ENCODE results near the gene PNLDC1. TPM values are rescaled to one million over a fixed set of nuclear protein-coding genes. Genes with fewer than 3 reads are reported as not detected.

PNLDC1 gene
- total and polyA plus RNA-seq, 9 of the 15 experiments (the other 6 are each of a cell fraction or from before 2014, with no cell fraction given) = 0.12 TPM; not detected in 8

DNA sequence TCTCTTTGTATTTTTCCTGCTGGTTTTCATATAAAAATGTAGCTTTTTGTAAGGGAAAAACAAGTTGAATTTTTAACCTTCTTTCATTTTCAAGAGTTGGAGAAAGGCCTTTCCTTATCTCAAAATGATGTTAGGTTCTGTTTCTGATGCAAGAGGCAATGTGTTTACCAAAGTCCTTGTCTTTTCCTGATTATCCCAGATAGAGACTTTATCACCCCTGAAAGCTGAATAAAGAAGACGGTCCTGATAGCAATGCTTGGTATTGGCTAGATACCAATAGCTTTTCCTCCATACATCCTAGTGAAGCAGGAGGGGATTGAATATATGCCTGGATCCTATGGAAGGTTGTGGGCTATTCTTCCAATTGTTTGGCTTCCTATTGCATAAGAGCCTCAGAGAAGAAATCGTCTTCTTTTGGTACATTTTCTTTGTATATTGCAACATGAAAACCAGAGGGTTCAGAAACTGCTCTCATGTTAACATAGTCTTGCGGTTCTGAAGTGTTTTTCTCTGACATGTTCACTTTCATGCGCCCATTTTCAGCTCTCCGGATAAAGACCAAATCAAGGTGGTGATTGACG, 5.5 kb downstream of the PNLDC1 start (continued):
- TF ChIP-seq, protein P1, sequence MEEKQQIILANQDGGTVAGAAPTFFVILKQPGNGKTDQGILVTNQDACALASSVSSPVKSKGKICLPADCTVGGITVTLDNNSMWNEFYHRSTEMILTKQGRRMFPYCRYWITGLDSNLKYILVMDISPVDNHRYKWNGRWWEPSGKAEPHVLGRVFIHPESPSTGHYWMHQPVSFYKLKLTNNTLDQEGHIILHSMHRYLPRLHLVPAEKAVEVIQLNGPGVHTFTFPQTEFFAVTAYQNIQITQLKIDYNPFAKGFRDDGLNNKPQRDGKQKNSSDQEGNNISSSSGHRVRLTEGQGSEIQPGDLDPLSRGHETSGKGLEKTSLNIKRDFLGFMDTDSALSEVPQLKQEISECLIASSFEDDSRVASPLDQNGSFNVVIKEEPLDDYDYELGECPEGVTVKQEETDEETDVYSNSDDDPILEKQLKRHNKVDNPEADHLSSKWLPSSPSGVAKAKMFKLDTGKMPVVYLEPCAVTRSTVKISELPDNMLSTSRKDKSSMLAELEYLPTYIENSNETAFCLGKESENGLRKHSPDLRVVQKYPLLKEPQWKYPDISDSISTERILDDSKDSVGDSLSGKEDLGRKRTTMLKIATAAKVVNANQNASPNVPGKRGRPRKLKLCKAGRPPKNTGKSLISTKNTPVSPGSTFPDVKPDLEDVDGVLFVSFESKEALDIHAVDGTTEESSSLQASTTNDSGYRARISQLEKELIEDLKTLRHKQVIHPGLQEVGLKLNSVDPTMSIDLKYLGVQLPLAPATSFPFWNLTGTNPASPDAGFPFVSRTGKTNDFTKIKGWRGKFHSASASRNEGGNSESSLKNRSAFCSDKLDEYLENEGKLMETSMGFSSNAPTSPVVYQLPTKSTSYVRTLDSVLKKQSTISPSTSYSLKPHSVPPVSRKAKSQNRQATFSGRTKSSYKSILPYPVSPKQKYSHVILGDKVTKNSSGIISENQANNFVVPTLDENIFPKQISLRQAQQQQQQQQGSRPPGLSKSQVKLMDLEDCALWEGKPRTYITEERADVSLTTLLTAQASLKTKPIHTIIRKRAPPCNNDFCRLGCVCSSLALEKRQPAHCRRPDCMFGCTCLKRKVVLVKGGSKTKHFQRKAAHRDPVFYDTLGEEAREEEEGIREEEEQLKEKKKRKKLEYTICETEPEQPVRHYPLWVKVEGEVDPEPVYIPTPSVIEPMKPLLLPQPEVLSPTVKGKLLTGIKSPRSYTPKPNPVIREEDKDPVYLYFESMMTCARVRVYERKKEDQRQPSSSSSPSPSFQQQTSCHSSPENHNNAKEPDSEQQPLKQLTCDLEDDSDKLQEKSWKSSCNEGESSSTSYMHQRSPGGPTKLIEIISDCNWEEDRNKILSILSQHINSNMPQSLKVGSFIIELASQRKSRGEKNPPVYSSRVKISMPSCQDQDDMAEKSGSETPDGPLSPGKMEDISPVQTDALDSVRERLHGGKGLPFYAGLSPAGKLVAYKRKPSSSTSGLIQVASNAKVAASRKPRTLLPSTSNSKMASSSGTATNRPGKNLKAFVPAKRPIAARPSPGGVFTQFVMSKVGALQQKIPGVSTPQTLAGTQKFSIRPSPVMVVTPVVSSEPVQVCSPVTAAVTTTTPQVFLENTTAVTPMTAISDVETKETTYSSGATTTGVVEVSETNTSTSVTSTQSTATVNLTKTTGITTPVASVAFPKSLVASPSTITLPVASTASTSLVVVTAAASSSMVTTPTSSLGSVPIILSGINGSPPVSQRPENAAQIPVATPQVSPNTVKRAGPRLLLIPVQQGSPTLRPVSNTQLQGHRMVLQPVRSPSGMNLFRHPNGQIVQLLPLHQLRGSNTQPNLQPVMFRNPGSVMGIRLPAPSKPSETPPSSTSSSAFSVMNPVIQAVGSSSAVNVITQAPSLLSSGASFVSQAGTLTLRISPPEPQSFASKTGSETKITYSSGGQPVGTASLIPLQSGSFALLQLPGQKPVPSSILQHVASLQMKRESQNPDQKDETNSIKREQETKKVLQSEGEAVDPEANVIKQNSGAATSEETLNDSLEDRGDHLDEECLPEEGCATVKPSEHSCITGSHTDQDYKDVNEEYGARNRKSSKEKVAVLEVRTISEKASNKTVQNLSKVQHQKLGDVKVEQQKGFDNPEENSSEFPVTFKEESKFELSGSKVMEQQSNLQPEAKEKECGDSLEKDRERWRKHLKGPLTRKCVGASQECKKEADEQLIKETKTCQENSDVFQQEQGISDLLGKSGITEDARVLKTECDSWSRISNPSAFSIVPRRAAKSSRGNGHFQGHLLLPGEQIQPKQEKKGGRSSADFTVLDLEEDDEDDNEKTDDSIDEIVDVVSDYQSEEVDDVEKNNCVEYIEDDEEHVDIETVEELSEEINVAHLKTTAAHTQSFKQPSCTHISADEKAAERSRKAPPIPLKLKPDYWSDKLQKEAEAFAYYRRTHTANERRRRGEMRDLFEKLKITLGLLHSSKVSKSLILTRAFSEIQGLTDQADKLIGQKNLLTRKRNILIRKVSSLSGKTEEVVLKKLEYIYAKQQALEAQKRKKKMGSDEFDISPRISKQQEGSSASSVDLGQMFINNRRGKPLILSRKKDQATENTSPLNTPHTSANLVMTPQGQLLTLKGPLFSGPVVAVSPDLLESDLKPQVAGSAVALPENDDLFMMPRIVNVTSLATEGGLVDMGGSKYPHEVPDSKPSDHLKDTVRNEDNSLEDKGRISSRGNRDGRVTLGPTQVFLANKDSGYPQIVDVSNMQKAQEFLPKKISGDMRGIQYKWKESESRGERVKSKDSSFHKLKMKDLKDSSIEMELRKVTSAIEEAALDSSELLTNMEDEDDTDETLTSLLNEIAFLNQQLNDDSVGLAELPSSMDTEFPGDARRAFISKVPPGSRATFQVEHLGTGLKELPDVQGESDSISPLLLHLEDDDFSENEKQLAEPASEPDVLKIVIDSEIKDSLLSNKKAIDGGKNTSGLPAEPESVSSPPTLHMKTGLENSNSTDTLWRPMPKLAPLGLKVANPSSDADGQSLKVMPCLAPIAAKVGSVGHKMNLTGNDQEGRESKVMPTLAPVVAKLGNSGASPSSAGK (IDR thresholded peaks at IDR 0.05) = no peak
- TF ChIP-seq MEF2D (tag; conservative IDR thresholded peaks at IDR 0.05; ENCODE audit: low read depth) (no peak), FOXO4 (CRISPR knock-in tag; IDR thresholded peaks at IDR 0.05) (no peak), CEBPB (tag; IDR thresholded peaks at IDR 0.05) (peak; percentile 86), ZNF146 (CRISPR knock-in tag; IDR thresholded peaks at IDR 0.05; ENCODE audit: unreplicated experiment) (no peak), RBBP5 (IDR thresholded peaks at IDR 0.05; ENCODE audit: borderline replicate concordance, insufficient read depth, low read length, poor library complexity, severe bottlenecking) (no peak), TRIM24 (IDR thresholded peaks at IDR 0.05) (peak in 1 of 2 experiments; percentile 45; a peak in 1 of 4 replicates), TAF9B (IDR thresholded peaks at IDR 0.05; ENCODE audit: partially characterized antibody) (no peak), ZNF24 (IDR thresholded peaks at IDR 0.05) (no peak), ZNF232 (CRISPR knock-in tag; IDR thresholded peaks at IDR 0.05) (no peak), ILK (tag; IDR thresholded peaks at IDR 0.05; ENCODE audit: borderline replicate concordance, low read depth) (no peak), ATF1 (CRISPR knock-in tag; IDR thresholded peaks at IDR 0.05) (no peak), ATF1 (tag; IDR thresholded peaks at IDR 0.05) (0 out of 2 replicates have a peak, but pooled peaks have one; percentile 12), DDX20 (tag; IDR thresholded peaks at IDR 0.05; ENCODE audit: low read depth) (peak; percentile 60; the same call in 1 of the 2 replicates), ZNF778 (CRISPR knock-in tag; IDR thresholded peaks at IDR 0.05) (no peak), CAMTA2 (CRISPR knock-in tag; conservative IDR thresholded peaks at IDR 0.05) (no peak), NCOR1 (IDR thresholded peaks at IDR 0.05) (no peak)
